ENCODE data around the gene SPRYD4. TPM values are rescaled to one million over a fixed set of nuclear protein-coding genes. Genes with fewer than 3 reads are reported as not detected.
"Not testable (repeated sequence)": the region's sequence is repeated elsewhere in the genome, so short reads cannot be mapped to it uniquely, and the experiment has no call there.

Gene SPRYD4
- total RNA-seq, 1 donor from 2014 or later, result 3.1 TPM

GRCh38 chr12:56510786-56511185 lies 42.4 kb downstream of the SPRYD4 start:
- intact Hi-C loops (cut with DNase I), result no loop called here
- TF ChIP-seq, protein P1, sequence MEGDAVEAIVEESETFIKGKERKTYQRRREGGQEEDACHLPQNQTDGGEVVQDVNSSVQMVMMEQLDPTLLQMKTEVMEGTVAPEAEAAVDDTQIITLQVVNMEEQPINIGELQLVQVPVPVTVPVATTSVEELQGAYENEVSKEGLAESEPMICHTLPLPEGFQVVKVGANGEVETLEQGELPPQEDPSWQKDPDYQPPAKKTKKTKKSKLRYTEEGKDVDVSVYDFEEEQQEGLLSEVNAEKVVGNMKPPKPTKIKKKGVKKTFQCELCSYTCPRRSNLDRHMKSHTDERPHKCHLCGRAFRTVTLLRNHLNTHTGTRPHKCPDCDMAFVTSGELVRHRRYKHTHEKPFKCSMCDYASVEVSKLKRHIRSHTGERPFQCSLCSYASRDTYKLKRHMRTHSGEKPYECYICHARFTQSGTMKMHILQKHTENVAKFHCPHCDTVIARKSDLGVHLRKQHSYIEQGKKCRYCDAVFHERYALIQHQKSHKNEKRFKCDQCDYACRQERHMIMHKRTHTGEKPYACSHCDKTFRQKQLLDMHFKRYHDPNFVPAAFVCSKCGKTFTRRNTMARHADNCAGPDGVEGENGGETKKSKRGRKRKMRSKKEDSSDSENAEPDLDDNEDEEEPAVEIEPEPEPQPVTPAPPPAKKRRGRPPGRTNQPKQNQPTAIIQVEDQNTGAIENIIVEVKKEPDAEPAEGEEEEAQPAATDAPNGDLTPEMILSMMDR (IDR thresholded peaks at IDR 0.05), result no peak
- H3K36me3 ChIP-seq, result no peaks in the 10 kb centered on the region
- no peak for ATAC-seq
- H3K4me1 ChIP-seq, result peaks cover 9% of the 10 kb centered on the region
- no peaks in the 10 kb centered on the region for H3K27me3 ChIP-seq (ENCODE audit: low read depth)
- DNase-seq, result no peak
- no peaks in the 10 kb centered on the region for H3K9me3 ChIP-seq
- H3K27ac ChIP-seq, result no peak overlapping the region
- H3K4me3 ChIP-seq, result no peak overlapping the region

GRCh38 chr12:56514014-56514318 lies 45.6 kb downstream of the SPRYD4 start:
- H3K9me3 ChIP-seq; H3K27me3 ChIP-seq (ENCODE audit: low read depth); DNase-seq; intact Hi-C loops (cut with DNase I); H3K36me3 ChIP-seq; H3K27ac ChIP-seq: not testable (repeated sequence)
- ATAC-seq, result peak in 1 of 2 donors; percentile 30
- H3K4me3 ChIP-seq, result peak overlapping the region; percentile 0
- peaks cover 21% of the 10 kb centered on the region for H3K4me1 ChIP-seq

DNA sequence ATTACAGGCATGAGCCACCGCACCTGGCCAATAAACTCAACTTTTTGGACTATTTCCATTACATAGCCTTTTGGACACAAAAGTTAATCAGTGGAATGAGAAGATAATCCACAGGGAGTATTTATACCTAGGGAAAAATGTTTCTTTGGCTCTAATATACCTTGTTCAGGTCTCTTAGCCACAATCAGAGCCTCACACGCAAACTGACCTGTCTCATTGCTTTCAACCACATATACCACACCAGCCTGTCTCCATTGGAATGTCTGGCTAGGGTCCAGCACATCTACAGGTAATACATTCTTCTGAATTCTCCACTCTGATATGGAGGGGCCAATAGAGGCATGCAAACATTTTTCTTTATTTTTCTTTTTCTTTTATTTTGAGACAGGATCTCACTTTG lies 49.5 kb downstream of the SPRYD4 start:
- intact Hi-C loops (cut with DNase I), result loop anchor here (5.0 kb wide), 1 partner anchor 54 kb away; no protein-coding TSS in a partner anchor
- Histone ChIP-seq H3K27ac (no peak overlapping the region), H3K4me1 (peaks cover 46% of the 10 kb centered on the region), H3K4me3 (no peak overlapping the region), H3K36me3 (no peaks in the 10 kb centered on the region), H3K27me3 (ENCODE audit: low read depth) (no peaks in the 10 kb centered on the region), H3K9me3 (no peaks in the 10 kb centered on the region)
- DNase-seq (no peak), ATAC-seq (no peak)
- TF ChIP-seq, protein P1 (IDR thresholded peaks at IDR 0.05), result no peak

- TF ChIP-seq, protein P1 (IDR thresholded peaks at IDR 0.05), result no peak
- intact Hi-C loops (cut with DNase I), result loop anchor here (5.0 kb wide), 1 partner anchor 54 kb away; no protein-coding TSS in a partner anchor
- ATAC-seq (no peak), DNase-seq (no peak)
- no peaks in the 10 kb centered on the region for H3K27me3 ChIP-seq (ENCODE audit: low read depth)
- H3K4me1 ChIP-seq, result peaks cover 49% of the 10 kb centered on the region
- no peaks in the 10 kb centered on the region for H3K9me3 ChIP-seq
- peak overlapping the region; percentile 83 for H3K27ac ChIP-seq
- no peak overlapping the region for H3K4me3 ChIP-seq
- H3K36me3 ChIP-seq, result no peaks in the 10 kb centered on the region
Observed at GRCh38 chr12:56518570-56518969, 50.2 kb downstream of the SPRYD4 start.

GRCh38 chr12:56520048-56520447 lies 51.7 kb downstream of the SPRYD4 start:
- ATAC-seq, result no peak
- Histone ChIP-seq H3K36me3 (no peaks in the 10 kb centered on the region), H3K4me3 (peak overlapping the region; percentile 56), H3K9me3 (no peaks in the 10 kb centered on the region), H3K27ac (peak overlapping the region; percentile 83), H3K4me1 (peaks cover 54% of the 10 kb centered on the region), H3K27me3 (ENCODE audit: low read depth) (no peaks in the 10 kb centered on the region)
- TF ChIP-seq, protein P1 (IDR thresholded peaks at IDR 0.05), result no peak
- intact Hi-C loops (cut with DNase I), result no loop called here
- DNase-seq, result no peak

GRCh38 chr12:56520506-56520905 lies 52.1 kb downstream of the SPRYD4 start:
- intact Hi-C loops (cut with DNase I), result no loop called here
- no peaks in the 10 kb centered on the region for H3K27me3 ChIP-seq (ENCODE audit: low read depth)
- H3K9me3 ChIP-seq, result no peaks in the 10 kb centered on the region
- peak overlapping the region; percentile 56 for H3K4me3 ChIP-seq
- DNase-seq (no peak), ATAC-seq (peak; percentile 25 to 58)
- H3K27ac ChIP-seq, result peak overlapping the region; percentile 83
- H3K4me1 ChIP-seq, result peaks cover 58% of the 10 kb centered on the region
- no peaks in the 10 kb centered on the region for H3K36me3 ChIP-seq
- TF ChIP-seq, protein P1 (IDR thresholded peaks at IDR 0.05), result no peak
